Fibroblast of peridontal ligament (primary cell): ENCODE data around the gene CLC.
"Not testable (repeated sequence)": the region's sequence is repeated elsewhere in the genome, so short reads cannot be mapped to it uniquely, and the experiment has no call there.

Experiments used
- DNase-seq: peaks from one replicate; pipeline ENCODE4 v3.0.0-alpha.2; 2010; ENCODE audit errors: extremely low read depth

The CLC gene

GRCh38 chr19:39729594-39729993, 8.2 kb downstream of the CLC start:
- DNase-seq = no peak

DNA sequence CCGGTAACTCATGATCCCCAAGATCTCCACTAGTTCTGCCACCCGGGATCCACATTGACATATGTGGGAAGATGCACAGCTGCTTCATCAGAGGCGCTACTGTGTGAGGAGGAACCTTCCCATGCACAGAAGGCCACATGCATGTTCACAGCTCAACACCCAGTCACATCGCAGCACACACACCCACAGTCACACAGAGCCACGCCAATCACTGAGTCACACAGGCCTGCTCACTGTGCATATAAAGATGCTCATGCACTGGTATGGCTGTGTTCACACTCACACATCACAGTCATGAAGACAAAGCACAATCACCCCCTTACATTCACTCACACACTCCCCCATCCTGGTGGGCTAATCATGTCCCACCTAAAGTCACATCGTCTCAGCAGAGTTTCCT, 9.8 kb downstream of the CLC start:
- DNase-seq = no peak

- no peak for DNase-seq
These were observed 10.6 kb downstream of the CLC start for GRCh38 chr19:39727070-39727800.

- no peak for DNase-seq
These were observed 11.8 kb downstream of the CLC start for GRCh38 chr19:39725995-39726394.

DNA sequence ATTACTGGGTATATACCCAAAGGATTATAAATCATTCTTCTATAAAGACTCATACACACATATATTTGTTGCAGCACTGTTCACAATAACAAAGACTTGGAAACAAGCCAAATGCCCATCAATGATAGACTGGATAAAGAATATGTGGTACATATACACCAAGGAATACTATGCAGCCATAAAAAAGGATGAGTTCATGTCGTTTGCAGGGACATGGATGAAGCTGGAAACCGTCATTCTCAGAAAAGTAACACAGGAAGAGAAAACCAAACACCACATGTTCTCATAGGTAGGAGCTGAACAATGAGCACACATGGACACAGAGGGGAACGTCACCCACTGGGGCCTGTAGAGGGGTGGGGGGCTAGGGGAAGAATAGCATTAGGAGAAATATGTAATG, 17.7 kb downstream of the CLC start:
- DNase-seq = not testable (repeated sequence)

GRCh38 chr19:39710333-39710890, 27.4 kb downstream of the CLC start:
- DNase-seq = no peak

GRCh38 chr19:39709026-39709872, 28.6 kb downstream of the CLC start:
- no peak for DNase-seq

DNA sequence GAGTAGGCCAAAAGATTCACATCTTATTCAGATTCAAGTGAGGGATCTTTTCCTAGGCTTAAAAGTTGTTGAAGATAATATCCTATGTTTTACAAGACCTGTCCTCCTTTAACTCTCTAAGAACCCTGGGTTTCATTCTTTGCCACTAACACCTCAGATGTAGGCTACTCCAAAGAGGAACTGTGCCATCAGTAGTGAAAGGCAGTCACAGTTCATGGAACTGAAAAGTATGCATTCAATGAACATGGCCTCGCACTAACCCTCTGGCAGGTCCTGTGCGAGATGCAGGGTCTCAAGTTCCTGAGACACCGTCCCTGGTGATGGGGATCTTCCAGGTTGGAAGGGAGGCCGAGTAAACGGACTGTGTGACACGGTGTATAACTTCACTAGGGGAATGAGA, 29.2 kb downstream of the CLC start:
- no peak for DNase-seq

- DNase-seq = no peak
These were observed 32.1 kb downstream of the CLC start for GRCh38 chr19:39705578-39706188.

DNA sequence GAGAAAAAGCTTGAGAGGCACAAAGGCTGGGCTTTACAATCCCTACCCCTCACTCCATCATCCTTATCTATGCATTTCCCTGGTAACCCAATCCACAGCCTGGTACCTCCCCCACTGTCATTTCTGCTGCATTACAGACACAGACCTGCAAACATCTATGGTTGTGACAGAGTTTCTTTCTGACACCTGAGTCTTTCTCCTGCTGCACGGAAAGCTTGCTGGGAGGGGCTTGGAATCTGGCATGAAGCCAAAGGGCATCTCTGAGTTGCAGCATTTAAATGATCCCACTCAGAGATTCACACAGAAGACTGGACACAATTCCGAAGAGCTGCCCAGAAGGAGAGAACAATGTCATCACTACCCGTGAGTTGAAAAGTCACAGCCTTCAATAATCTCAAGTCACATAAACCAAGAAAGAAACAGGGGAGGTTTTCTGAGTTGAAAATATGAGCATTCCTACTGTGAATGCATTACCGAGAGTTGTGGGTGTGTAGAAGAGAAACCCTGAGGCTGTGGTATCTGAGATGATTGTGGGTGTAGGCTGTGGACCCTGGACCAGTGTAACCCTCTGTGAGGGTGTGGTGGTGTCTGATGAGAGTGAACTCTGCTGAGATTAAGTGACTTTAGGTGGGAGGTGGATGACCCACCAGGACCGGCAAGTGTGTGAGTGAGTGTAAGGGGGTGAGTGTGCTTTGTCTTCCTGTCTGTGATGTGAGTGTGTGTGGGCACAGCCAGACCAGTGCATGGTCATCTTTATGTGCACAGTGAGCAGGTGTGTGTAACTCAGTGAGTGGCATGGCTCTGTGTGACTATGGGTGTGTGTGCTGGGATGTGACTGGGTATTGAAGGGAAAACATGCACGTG, 33.4 kb downstream of the CLC start, which contains the start of gene LGALS14:
TSS of gene LGALS14 (plus strand) at position 301 of the 864 bp plus-strand sequence. CDS start at position 349, 48 bp downstream.
- no peak for DNase-seq

DNA sequence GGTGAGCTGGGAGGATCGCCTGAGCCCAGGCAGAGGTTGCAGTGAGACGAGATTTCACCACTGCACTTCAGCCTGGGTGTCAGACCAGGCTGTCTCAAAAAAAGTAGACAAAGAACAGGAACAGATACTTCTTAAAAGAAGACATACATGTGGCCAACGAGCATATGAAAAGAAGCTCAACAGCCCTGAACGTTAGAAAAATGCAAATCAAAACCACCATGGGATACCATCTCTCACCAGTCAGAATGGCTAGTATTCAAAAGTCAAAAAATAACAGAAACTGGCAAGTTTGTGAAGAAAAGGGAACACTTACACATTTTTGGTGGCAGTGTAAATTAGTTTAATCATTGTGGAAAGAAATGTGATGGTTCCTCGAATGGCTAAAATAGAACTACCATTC, 36.5 kb downstream of the CLC start:
- no peak for DNase-seq

DNA sequence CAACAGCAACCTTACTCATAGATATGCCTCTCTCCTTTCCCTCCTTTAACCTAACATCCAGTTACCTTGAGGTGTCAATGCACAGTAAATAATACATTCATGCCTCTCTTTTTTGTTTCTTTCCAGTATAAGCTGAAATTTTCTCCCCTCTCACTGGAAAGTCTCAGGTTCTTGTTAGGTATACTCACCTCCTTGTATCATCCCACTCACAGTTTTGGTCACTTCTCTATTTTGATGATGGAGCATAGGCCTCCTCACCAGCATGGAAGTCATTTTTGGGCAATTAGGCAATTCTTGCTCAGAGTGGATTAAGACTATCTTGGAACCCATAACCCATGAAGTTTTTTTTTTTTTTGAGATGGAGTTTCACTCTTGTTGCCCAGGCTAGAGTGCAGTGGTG, 39.3 kb downstream of the CLC start:
- DNase-seq = no peak

GRCh38 chr19:39696387-39696786, 41.4 kb downstream of the CLC start:
- DNase-seq = no peak

DNA sequence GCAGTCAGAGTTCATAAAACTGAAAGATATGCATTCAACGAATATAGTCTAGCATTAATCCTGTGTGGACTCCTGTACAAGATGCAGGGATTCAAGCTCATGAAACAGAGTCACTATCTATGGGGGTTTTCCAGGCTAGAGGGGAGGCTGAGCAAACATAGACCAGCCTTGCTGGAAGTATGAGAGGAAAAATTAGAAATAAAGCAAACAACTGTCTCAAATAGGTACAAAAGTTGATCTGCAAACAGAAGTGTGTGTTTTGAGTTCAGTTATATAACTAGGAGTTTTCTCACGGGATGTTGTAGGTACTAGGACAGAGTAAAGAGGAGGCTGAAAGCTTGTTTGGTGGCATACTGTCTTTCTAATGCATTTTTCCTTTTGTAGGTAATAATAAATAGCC, 42.1 kb downstream of the CLC start:
- DNase-seq = no peak

GRCh38 chr19:39692822-39693221, 45.0 kb downstream of the CLC start:
- DNase-seq = no peak

GRCh38 chr19:39692166-39692565, 45.7 kb downstream of the CLC start:
- DNase-seq = no peak

GRCh38 chr19:39688637-39689036, 49.2 kb downstream of the CLC start:
- DNase-seq = not testable (repeated sequence)

- DNase-seq = no peak
These were observed 51.1 kb downstream of the CLC start for GRCh38 chr19:39686739-39687138.

- no peak for DNase-seq
These were observed 53.6 kb downstream of the CLC start for GRCh38 chr19:39684267-39684666.

DNA sequence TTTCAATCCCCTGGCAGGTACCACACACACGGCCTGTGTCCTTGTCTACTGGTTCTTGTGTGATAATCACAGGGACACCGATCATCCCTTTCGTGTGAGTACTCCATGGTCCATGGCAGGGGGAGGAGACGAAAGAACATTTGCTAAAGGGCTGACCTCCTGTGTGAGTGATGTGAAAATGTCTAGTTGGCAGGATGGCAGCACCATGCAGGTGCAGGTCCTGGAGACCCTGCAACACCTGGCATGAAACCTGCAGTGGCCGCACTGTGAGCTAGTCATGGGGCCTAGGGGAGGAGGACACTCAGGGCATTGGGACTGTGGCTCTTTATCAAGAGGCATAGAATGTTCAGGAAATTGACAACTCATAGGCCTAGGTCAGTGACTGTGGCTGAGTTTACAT, 56.4 kb downstream of the CLC start:
- DNase-seq = no peak
